ENCODE data around the gene ANXA11.

DNA sequence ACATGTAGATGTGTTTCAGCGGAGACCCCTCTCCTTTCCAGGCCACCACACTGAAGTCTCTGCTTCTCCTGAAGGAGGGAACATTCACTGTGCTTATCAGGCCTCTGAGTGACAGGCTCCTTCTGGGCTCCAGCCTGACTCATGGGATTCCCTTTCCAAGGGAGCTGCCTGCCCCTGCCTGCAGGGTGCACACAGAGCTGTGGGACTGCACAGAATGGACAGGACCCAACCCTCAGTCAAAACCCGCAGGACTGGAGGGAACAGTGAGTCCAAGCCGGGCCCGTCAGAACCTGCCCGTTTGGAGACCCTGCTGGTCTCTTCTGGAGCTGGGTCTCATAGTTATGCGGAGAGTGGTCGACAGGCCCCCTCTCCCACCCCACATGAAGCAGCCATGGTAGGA is 40.2 kb downstream of the ANXA11 start:
- no peak for TF ChIP-seq ZNF785 (tag by site-specific recombination; IDR thresholded peaks at IDR 0.05)
- TF ChIP-seq ZNF843 (tag by site-specific recombination; IDR thresholded peaks at IDR 0.05): no peak
- TF ChIP-seq YY1 (tag by site-specific recombination; IDR thresholded peaks at IDR 0.05): no peak
- TF ChIP-seq SP2 (tag by site-specific recombination; IDR thresholded peaks at IDR 0.05): no peak
- TF ChIP-seq, protein P1, sequence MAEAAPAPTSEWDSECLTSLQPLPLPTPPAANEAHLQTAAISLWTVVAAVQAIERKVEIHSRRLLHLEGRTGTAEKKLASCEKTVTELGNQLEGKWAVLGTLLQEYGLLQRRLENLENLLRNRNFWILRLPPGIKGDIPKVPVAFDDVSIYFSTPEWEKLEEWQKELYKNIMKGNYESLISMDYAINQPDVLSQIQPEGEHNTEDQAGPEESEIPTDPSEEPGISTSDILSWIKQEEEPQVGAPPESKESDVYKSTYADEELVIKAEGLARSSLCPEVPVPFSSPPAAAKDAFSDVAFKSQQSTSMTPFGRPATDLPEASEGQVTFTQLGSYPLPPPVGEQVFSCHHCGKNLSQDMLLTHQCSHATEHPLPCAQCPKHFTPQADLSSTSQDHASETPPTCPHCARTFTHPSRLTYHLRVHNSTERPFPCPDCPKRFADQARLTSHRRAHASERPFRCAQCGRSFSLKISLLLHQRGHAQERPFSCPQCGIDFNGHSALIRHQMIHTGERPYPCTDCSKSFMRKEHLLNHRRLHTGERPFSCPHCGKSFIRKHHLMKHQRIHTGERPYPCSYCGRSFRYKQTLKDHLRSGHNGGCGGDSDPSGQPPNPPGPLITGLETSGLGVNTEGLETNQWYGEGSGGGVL (tag by site-specific recombination; IDR thresholded peaks at IDR 0.05): no peak
- TF ChIP-seq, protein P2, sequence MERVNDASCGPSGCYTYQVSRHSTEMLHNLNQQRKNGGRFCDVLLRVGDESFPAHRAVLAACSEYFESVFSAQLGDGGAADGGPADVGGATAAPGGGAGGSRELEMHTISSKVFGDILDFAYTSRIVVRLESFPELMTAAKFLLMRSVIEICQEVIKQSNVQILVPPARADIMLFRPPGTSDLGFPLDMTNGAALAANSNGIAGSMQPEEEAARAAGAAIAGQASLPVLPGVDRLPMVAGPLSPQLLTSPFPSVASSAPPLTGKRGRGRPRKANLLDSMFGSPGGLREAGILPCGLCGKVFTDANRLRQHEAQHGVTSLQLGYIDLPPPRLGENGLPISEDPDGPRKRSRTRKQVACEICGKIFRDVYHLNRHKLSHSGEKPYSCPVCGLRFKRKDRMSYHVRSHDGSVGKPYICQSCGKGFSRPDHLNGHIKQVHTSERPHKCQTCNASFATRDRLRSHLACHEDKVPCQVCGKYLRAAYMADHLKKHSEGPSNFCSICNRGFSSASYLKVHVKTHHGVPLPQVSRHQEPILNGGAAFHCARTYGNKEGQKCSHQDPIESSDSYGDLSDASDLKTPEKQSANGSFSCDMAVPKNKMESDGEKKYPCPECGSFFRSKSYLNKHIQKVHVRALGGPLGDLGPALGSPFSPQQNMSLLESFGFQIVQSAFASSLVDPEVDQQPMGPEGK (tag by site-specific recombination; IDR thresholded peaks at IDR 0.05): no peak
- TF ChIP-seq, protein P3, sequence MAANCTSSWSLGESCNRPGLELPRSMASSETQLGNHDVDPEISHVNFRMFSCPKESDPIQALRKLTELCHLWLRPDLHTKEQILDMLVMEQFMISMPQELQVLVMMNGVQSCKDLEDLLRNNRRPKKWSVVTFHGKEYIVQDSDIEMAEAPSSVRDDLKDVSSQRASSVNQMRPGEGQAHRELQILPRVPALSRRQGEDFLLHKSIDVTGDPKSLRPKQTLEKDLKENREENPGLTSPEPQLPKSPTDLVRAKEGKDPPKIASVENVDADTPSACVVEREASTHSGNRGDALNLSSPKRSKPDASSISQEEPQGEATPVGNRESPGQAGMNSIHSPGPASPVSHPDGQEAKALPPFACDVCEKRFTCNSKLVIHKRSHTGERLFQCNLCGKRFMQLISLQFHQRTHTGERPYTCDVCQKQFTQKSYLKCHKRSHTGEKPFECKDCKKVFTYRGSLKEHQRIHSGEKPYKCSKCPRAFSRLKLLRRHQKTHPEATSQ (tag by site-specific recombination; IDR thresholded peaks at IDR 0.05): no peak
- no peak for TF ChIP-seq ZNF350 (tag by site-specific recombination; IDR thresholded peaks at IDR 0.05)

Measured in HEK293 (cell line).